H1 (cell line): ENCODE results near the gene AGBL4. TPM values are rescaled to one million over a fixed set of nuclear protein-coding genes. Genes with fewer than 3 reads are reported as not detected.

Source experiments
- CTCF ChIA-PET: fragments of 300-600 bp; sonication (Branson Sonifier 250); formaldehyde crosslinking; loops from one replicate; lab custom pipeline; 2021; ENCODE audit not compliant: partially characterized antibody; lab: Charles Lee
- POLR2A ChIA-PET: fragments of 300-600 bp; sonication (Branson Sonifier 250); formaldehyde crosslinking; loops from one replicate; lab custom pipeline; 2021; ENCODE audit warnings: inconsistent platforms; ENCODE audit not compliant: partially characterized antibody; lab: Charles Lee
- DNase-seq, 2 experiments: peaks; one replicate each; pipeline versions ENCODE4 v3.0.0 to v3.0.0-alpha.2; 2010 to 2022; ENCODE audit warnings: low spot score in 2 of 2, low read depth in 1 of 2, mixed read lengths in 1 of 2
- FAIRE-seq: peaks from 2 replicates; lab custom pipeline; 2011; peaks lifted over from hg19 to GRCh38; lab: Jason Lieb, UNC
- H2AFZ ChIP-seq: 2 replicates; pipeline ENCODE4 v1.8.1; 2012; ENCODE audit warnings: low read length, inconsistent platforms
- H2AK5ac ChIP-seq: 2 replicates; pipeline ENCODE4 v1.6.1; 2013; ENCODE audit warnings: low read depth, low read length
- H2BK120ac ChIP-seq: replicated peaks from 2 replicates; pipeline ENCODE3; 2013; ENCODE audit warnings: low read depth, low read length, inconsistent platforms
- H2BK12ac ChIP-seq: 2 replicates; pipeline ENCODE4 v1.6.1; 2013; ENCODE audit warnings: low read depth, low read length
- H2BK15ac ChIP-seq: 2 replicates; pipeline ENCODE4 v1.6.1; 2013; ENCODE audit warnings: low read length
- H2BK20ac ChIP-seq: 2 replicates; pipeline ENCODE4 v1.6.1; 2013; ENCODE audit warnings: low read length
- H2BK5ac ChIP-seq: 2 replicates; pipeline ENCODE4 v1.6.1; 2013; ENCODE audit warnings: low read depth, low read length
- H3K14ac ChIP-seq: 2 replicates; pipeline ENCODE4 v1.6.1; 2013; ENCODE audit warnings: inconsistent platforms; ENCODE audit not compliant: insufficient read length
- H3K18ac ChIP-seq: 2 replicates; pipeline ENCODE4 v1.6.1; 2013; ENCODE audit warnings: low read length; ENCODE audit errors: extremely low read depth
- H3K23ac ChIP-seq: 2 replicates; pipeline ENCODE4 v1.6.1; 2013; ENCODE audit warnings: inconsistent platforms; ENCODE audit not compliant: insufficient read length
- H3K23me2 ChIP-seq: 2 replicates; pipeline ENCODE4 v1.6.1; 2013; ENCODE audit warnings: low read depth, low read length
- H3K27ac ChIP-seq: 2 replicates; pipeline ENCODE4 v1.6.1; 2011; ENCODE audit warnings: low read depth, low read length, inconsistent platforms
- H3K27me3 ChIP-seq, 4 experiments: replicated peaks in 1 of 4; 1 replicate in 1 of 4; 2 replicates in 3 of 4; pipeline versions ENCODE4 v1.6.1 to v1.8.1; 2011 to 2013; ENCODE audit warnings: low read length in 3 of 4, mild to moderate bottlenecking in 3 of 4, inconsistent platforms in 2 of 4, mixed read lengths in 2 of 4, moderate library complexity in 1 of 4; ENCODE audit not compliant: control insufficient read depth in 3 of 4, insufficient read depth in 3 of 4; ENCODE audit errors: extremely low read depth in 1 of 4
- H3K36me3 ChIP-seq, 4 experiments: 2 replicates each; pipeline versions ENCODE4 v1.6.1 to v1.8.1; 2011 to 2013; ENCODE audit warnings: mild to moderate bottlenecking in 4 of 4, low read length in 3 of 4, moderate library complexity in 2 of 4, control low read depth in 1 of 4, inconsistent platforms in 1 of 4; ENCODE audit not compliant: insufficient read depth in 4 of 4, control insufficient read depth in 2 of 4
- H3K4ac ChIP-seq: replicated peaks from 2 replicates; pipeline ENCODE3; 2013; ENCODE audit warnings: low read length, low read depth, mixed read lengths, inconsistent platforms; ENCODE audit not compliant: insufficient read length
- H3K4me1 ChIP-seq, 4 experiments: replicated peaks in 1 of 4; 1 replicate in 1 of 4; 2 replicates in 3 of 4; pipeline versions ENCODE4 v1.6.1 to v1.8.1; 2011 to 2013; ENCODE audit warnings: low read length in 3 of 4, inconsistent platforms in 2 of 4, mixed read lengths in 1 of 4; ENCODE audit not compliant: insufficient read depth in 4 of 4, control insufficient read depth in 3 of 4
- H3K4me2 ChIP-seq, 2 experiments: 2 replicates each; pipeline versions ENCODE4 v1.6.1 to v1.8.1; 2011 to 2013; ENCODE audit warnings: low read depth in 2 of 2, low read length in 2 of 2, control low read depth in 1 of 2, inconsistent platforms in 1 of 2, mild to moderate bottlenecking in 1 of 2; ENCODE audit not compliant: insufficient read depth in 1 of 2
- H3K4me3 ChIP-seq, 4 experiments: fragments of 200-600, 300-600 bp in 1 of 4; sonication (generic), shearing (Covaris generic), sonication (Bioruptor Twin) in 1 of 4; 2 replicates each; pipeline versions ENCODE4 v1.5.1 to v1.8.1; 2011 to 2016; ENCODE audit warnings: low read length in 4 of 4, low read depth in 3 of 4, control low read depth in 2 of 4, inconsistent platforms in 2 of 4, mild to moderate bottlenecking in 2 of 4, mixed read lengths in 1 of 4, moderate library complexity in 1 of 4; ENCODE audit not compliant: insufficient read depth in 2 of 4; ENCODE audit errors: extremely low read depth in 1 of 4
- H3K56ac ChIP-seq: replicated peaks from 2 replicates; pipeline ENCODE3; 2013; ENCODE audit warnings: low read depth, mild to moderate bottlenecking, mixed read lengths, low read length, inconsistent platforms; ENCODE audit not compliant: insufficient read length
- H3K79me1 ChIP-seq: 2 replicates; pipeline ENCODE4 v1.6.1; 2013; ENCODE audit warnings: low read depth, low read length, control low read depth
- H3K79me2 ChIP-seq, 2 experiments: 2 replicates each; pipeline versions ENCODE4 v1.6.1 to v1.8.1; 2012 to 2013; ENCODE audit warnings: low read length in 2 of 2, mild to moderate bottlenecking in 2 of 2, inconsistent platforms in 1 of 2; ENCODE audit not compliant: insufficient read depth in 2 of 2, control insufficient read depth in 1 of 2
- H3K9ac ChIP-seq, 4 experiments: replicated peaks in 1 of 4; 1 replicate in 1 of 4; 2 replicates in 3 of 4; pipeline versions ENCODE4 v1.6.1 to v1.8.1; 2011 to 2013; ENCODE audit warnings: low read depth in 3 of 4, low read length in 3 of 4, control low read depth in 2 of 4, mild to moderate bottlenecking in 2 of 4, moderate library complexity in 2 of 4, inconsistent platforms in 1 of 4; ENCODE audit errors: extremely low read depth in 1 of 4
- H3K9me3 ChIP-seq, 2 experiments: 2 replicates each; pipeline versions ENCODE4 v1.6.1 to v1.8.1; 2012 to 2013; ENCODE audit warnings: mild to moderate bottlenecking in 2 of 2, moderate library complexity in 2 of 2, control low read depth in 1 of 2, inconsistent platforms in 1 of 2, low read depth in 1 of 2, low read length in 1 of 2, mixed read lengths in 1 of 2; ENCODE audit not compliant: insufficient read depth in 2 of 2
- H4K20me1 ChIP-seq, 2 experiments: replicated peaks in 1 of 2; 2 replicates each; pipeline versions ENCODE3 to v1.8.1; 2011 to 2013; ENCODE audit warnings: inconsistent platforms in 2 of 2, low read length in 2 of 2, mild to moderate bottlenecking in 1 of 2; ENCODE audit not compliant: insufficient read depth in 2 of 2, control insufficient read depth in 1 of 2
- H4K5ac ChIP-seq: 2 replicates; pipeline ENCODE4 v1.6.1; 2013; ENCODE audit warnings: low read length, low read depth, mixed read lengths, inconsistent platforms; ENCODE audit not compliant: insufficient read length
- H4K8ac ChIP-seq: 2 replicates; pipeline ENCODE4 v1.8.0; 2013; ENCODE audit warnings: mild to moderate bottlenecking, moderate library complexity, low read length, inconsistent platforms; ENCODE audit not compliant: insufficient read depth; ENCODE audit errors: extremely low read depth
- H4K91ac ChIP-seq: replicated peaks from 2 replicates; pipeline ENCODE3; 2013; ENCODE audit warnings: low read length, mixed read lengths, inconsistent platforms; ENCODE audit not compliant: insufficient read length
- CBX5 ChIP-seq: fragments of 300-800, 300-1000 bp; sonication (generic); IDR thresholded peaks from 2 replicates; pipeline ENCODE4 v1.7.1; 2016; ENCODE audit warnings: antibody characterized with exemption, low read length, low read depth
- CHD1 ChIP-seq: IDR thresholded peaks from 2 replicates; pipeline ENCODE4 v1.6.1; 2012; ENCODE audit warnings: low read depth, low read length, improper control_type of control experiment
- CREB1 ChIP-seq: IDR thresholded peaks from 2 replicates; pipeline ENCODE4 v1.6.1; 2012; ENCODE audit warnings: inconsistent platforms
- NANOG ChIP-seq: IDR thresholded peaks from 2 replicates; pipeline ENCODE4 v1.6.1; 2011; ENCODE audit warnings: low read length, low read depth, mild to moderate bottlenecking, inconsistent platforms; ENCODE audit not compliant: insufficient read depth, poor library complexity, severe bottlenecking
- WGBS, 2 experiments: shearing (Covaris generic) in 1 of 2; methylation state at CpG; one replicate each; pipeline versions ENCODE4 v1.1.6 to v1.1.7; 2013 to 2015; ENCODE audit warnings: low lambda C conversion rate in 2 of 2, mixed read lengths in 2 of 2, inconsistent platforms in 1 of 2, low coverage in 1 of 2, missing lambda C conversion rate in 1 of 2; ENCODE audit not compliant: insufficient replicate concordance in 2 of 2, insufficient coverage in 1 of 2, insufficient read length in 1 of 2; ENCODE audit errors: extremely low coverage in 1 of 2, missing lambda C conversion rate in 1 of 2; 5-methylcytosine and 5-hydroxymethylcytosine counted together
- polyA plus RNA-seq, 7 experiments: library from polyadenylated mRNA; depleted of rRNA in 3 of 7; stranded (reverse) in 5 of 7; unstranded in 2 of 7; fragments of >200 nt in 5 of 7; fragments of 200-250 nt in 2 of 7; gene quantifications; 1 replicate in 5 of 7; 2 replicates in 1 of 7; 4 replicates in 1 of 7; pipeline versions ENCODE4 v1.2.1 to v1.2.3, GENCODE V29; 2011 to 2013; ENCODE audit warnings: missing spikeins in 2 of 7, mixed read lengths in 2 of 7
- total RNA-seq: library from RNA; stranded (reverse); fragmentation: NEBNext Ultra II Directional; extraction: Animal tissue kit (Norgen Biotek cat#: 25700); gene quantifications from 2 replicates; pipeline ENCODE4 v1.2.1, GENCODE V29; 2021

AGBL4 gene
- total and polyA plus RNA-seq, 2 of the 8 experiments (the other 6 are each of a cell fraction or from before 2014, with no cell fraction given) = 0.41 to 0.45 TPM

- no peaks in the 10 kb centered on the region for H4K20me1 ChIP-seq
- POLR2A ChIA-PET = no interaction called here
- H3K79me2 ChIP-seq = no peaks in the 10 kb centered on the region
- no peaks in the 10 kb centered on the region for H3K23me2 ChIP-seq
- DNase-seq (no peak), FAIRE-seq (no peak)
- H3K27ac ChIP-seq = no peak overlapping the region
- H3K4me1 ChIP-seq = no peaks in the 10 kb centered on the region; a peak in 1 of 7 replicates
- H4K8ac ChIP-seq = no peak overlapping the region
- no peak overlapping the region for H2BK20ac ChIP-seq
- no peaks in the 10 kb centered on the region for H3K27me3 ChIP-seq
- H3K4me2 ChIP-seq = no peak overlapping the region
- H3K9ac ChIP-seq = no peak overlapping the region
- no peak overlapping the region for H3K4me3 ChIP-seq
- no peak overlapping the region for H3K4ac ChIP-seq
- no peak overlapping the region for H2BK15ac ChIP-seq
- H3K79me1 ChIP-seq = no peaks in the 10 kb centered on the region
- H3K18ac ChIP-seq = no peak overlapping the region
- CTCF ChIA-PET = no interaction called here
- TF ChIP-seq CBX5 = no peak
- TF ChIP-seq CREB1 = no peak
- TF ChIP-seq CHD1 = no peak
- no peak for TF ChIP-seq NANOG
- H3K36me3 ChIP-seq = no peaks in the 10 kb centered on the region; a peak in 1 of 8 replicates
- H3K9me3 ChIP-seq = peaks cover 59 to 74% of the 10 kb centered on the region in 2 experiments
- H3K14ac ChIP-seq = no peak overlapping the region
- no peak overlapping the region for H2BK120ac ChIP-seq
- no peak overlapping the region for H3K23ac ChIP-seq
- WGBS, 2 experiments = 92% methylated on average over 1 of the region's 1 CpG; no CpG with 5 or more reads in 1 of the 2 experiments
- H2BK5ac ChIP-seq = no peak overlapping the region
- H4K5ac ChIP-seq = no peak overlapping the region
- H2AFZ ChIP-seq = no peak overlapping the region
- H2AK5ac ChIP-seq = no peak overlapping the region
- H2BK12ac ChIP-seq = no peak overlapping the region
- no peak overlapping the region for H3K56ac ChIP-seq
- H4K91ac ChIP-seq = no peak overlapping the region
Observed at GRCh38 chr1:49363628-49364027, 660.1 kb downstream of the AGBL4 start.
